WTC11 (cell line): Measurements from ENCODE around the gene NAMPT.

Source experiments
- CREM ChIP-seq: sonication (generic); formaldehyde crosslinking; IDR thresholded peaks from 2 replicates; pipeline ENCODE4 v1.8.1; 2022; ENCODE audit warnings: mild to moderate bottlenecking, missing genetic modification reagents, moderate library complexity
- TF ChIP-seq, protein P1 (sequence below): fragments of 200-600 bp; IDR thresholded peaks from 2 replicates; pipeline ENCODE4 v1.8.0; 2022; ENCODE audit warnings: antibody characterized with exemption
- TF ChIP-seq, protein P2 (sequence below): sonication (generic); formaldehyde crosslinking; IDR thresholded peaks from 2 replicates; pipeline ENCODE4 v1.8.1; 2022; ENCODE audit warnings: low read depth, missing genetic modification reagents, borderline replicate concordance

DNA sequence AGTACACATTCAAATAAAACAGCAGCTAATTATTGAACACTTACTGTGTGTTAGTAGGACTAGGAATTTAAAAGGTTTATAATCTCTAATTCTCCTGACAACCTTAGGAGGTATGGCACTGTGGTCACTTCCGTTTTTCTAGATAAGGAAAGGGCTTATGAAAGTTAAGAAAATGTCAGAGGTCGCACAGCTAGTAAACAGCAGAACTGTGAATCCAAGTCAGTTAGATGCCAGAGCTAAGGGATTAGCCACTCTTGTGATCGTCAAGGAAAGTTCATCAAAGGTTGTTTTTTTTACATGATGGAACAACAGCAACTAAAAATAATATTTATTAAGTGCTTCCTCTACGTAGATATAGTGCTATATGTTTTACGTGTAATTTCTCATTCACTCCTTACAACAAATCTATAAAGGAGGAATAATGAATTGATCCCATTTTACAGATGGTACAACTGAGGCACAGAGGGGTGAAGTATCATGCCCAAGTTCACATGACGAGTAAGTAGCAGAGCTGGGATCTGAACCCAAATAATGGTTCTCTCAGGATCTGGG, 84.9 kb downstream of the NAMPT start:
- TF ChIP-seq, protein P1, sequence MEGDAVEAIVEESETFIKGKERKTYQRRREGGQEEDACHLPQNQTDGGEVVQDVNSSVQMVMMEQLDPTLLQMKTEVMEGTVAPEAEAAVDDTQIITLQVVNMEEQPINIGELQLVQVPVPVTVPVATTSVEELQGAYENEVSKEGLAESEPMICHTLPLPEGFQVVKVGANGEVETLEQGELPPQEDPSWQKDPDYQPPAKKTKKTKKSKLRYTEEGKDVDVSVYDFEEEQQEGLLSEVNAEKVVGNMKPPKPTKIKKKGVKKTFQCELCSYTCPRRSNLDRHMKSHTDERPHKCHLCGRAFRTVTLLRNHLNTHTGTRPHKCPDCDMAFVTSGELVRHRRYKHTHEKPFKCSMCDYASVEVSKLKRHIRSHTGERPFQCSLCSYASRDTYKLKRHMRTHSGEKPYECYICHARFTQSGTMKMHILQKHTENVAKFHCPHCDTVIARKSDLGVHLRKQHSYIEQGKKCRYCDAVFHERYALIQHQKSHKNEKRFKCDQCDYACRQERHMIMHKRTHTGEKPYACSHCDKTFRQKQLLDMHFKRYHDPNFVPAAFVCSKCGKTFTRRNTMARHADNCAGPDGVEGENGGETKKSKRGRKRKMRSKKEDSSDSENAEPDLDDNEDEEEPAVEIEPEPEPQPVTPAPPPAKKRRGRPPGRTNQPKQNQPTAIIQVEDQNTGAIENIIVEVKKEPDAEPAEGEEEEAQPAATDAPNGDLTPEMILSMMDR: no peak
- TF ChIP-seq, protein P2, sequence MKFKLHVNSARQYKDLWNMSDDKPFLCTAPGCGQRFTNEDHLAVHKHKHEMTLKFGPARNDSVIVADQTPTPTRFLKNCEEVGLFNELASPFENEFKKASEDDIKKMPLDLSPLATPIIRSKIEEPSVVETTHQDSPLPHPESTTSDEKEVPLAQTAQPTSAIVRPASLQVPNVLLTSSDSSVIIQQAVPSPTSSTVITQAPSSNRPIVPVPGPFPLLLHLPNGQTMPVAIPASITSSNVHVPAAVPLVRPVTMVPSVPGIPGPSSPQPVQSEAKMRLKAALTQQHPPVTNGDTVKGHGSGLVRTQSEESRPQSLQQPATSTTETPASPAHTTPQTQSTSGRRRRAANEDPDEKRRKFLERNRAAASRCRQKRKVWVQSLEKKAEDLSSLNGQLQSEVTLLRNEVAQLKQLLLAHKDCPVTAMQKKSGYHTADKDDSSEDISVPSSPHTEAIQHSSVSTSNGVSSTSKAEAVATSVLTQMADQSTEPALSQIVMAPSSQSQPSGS (CRISPR knock-in tag): no peak
- TF ChIP-seq CREM: no peak
